IgD-negative memory B cell (primary cell): ENCODE measurements around the gene NOL12. TPM values are rescaled to one million over a fixed set of nuclear protein-coding genes. Genes with fewer than 3 reads are reported as not detected.

ENCODE experiments used
- H3K27ac Mint-ChIP-seq, 3 donors: one replicate each; pipeline ENCODE4 v1.8.0; 2020 to 2022; ENCODE audit warnings: mild to moderate bottlenecking in 3 of 3, mixed read lengths in 3 of 3, moderate library complexity in 1 of 3
- H3K27me3 Mint-ChIP-seq: one replicate; pipeline ENCODE4 v1.8.0; 2021; ENCODE audit warnings: mixed read lengths
- H3K36me3 Mint-ChIP-seq: one replicate; pipeline ENCODE4 v1.8.0; 2020; ENCODE audit warnings: mild to moderate bottlenecking, mixed read lengths
- H3K4me1 Mint-ChIP-seq, 3 donors: one replicate each; pipeline ENCODE4 v1.8.0; 2020 to 2022; ENCODE audit warnings: mixed read lengths in 3 of 3, mild to moderate bottlenecking in 1 of 3
- H3K4me3 Mint-ChIP-seq, 4 donors: one replicate each; pipeline ENCODE4 v1.8.0; 2020 to 2022; ENCODE audit warnings: mild to moderate bottlenecking in 4 of 4, mixed read lengths in 4 of 4, moderate library complexity in 3 of 4
- H3K9me3 Mint-ChIP-seq, 3 donors: one replicate each; pipeline ENCODE4 v1.8.0; 2020 to 2021; ENCODE audit warnings: mixed read lengths in 3 of 3, mild to moderate bottlenecking in 1 of 3
- polyA plus RNA-seq: library from polyadenylated mRNA; unstranded; fragments of 300-500 nt; fragmentation: Illumina TruSeq; gene quantifications from one replicate; pipeline ENCODE4 v1.2.3, GENCODE V29; 2021

Gene NOL12
- polyA plus RNA-seq, 1 donor from 2014 or later, result 47.0 TPM

- peaks cover 2% of the 10 kb centered on the region for H3K36me3 Mint-ChIP-seq
- no peak overlapping the region for H3K27ac Mint-ChIP-seq
- H3K27me3 Mint-ChIP-seq, result no peaks in the 10 kb centered on the region
- peak overlapping the region in 1 of 4 donors; percentile 65 for H3K4me3 Mint-ChIP-seq
- peaks cover 15 to 26% (median 25%) of the 10 kb centered on the region in 3 donors for H3K4me1 Mint-ChIP-seq
- no peaks in the 10 kb centered on the region for H3K9me3 Mint-ChIP-seq
Measured at GRCh38 chr22:37665487-37665886, 20.7 kb upstream of the NOL12 start.

- Mint-ChIP-seq H3K4me1 (peaks cover 8 to 17% (median 15%) of the 10 kb centered on the region in 3 donors), H3K36me3 (peaks cover 1% of the 10 kb centered on the region), H3K27ac (peak overlapping the region in 2 of 3 donors; percentile 28 to 53), H3K4me3 (no peak overlapping the region), H3K27me3 (no peaks in the 10 kb centered on the region), H3K9me3 (no peaks in the 10 kb centered on the region)
Measured at GRCh38 chr22:37669586-37669985, 16.6 kb upstream of the NOL12 start.

DNA sequence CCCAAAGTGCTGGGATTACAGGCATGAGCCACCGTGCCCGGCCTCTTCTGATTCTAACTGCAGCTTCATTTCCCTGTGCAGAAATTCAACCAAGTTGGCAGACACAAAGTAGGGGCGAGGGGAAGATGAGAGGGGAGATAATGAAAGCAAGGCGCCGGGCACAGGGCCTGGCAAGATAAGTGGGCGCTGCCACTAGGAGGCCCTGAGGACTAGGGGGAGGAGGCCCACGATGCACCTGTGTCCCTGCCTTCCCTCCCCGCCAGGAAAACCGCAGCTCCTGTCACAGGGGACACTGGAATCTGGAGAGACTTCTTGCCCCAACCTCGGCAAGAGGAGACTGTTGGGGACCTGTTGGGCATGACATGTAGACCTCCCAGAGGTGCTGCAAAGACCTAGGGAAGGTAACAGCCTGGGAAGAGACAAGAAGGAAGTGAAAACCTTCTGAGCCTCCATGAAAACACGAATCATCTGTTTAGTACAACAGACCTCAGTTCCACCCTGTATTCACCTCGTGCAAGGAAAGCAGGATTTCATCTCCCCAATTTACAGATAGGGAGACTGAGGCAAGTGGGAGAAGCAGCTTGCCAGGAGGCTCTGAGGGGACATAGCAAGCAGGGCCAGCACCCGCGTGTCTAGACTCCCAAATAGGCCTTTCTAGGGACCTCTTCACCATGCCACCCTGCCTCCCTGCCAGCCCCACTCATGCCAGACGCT lies 13.8 kb upstream of the NOL12 start:
- Mint-ChIP-seq H3K36me3 (peaks cover 1% of the 10 kb centered on the region), H3K27ac (peak overlapping the region; percentile 71 to 87 (median 80)), H3K27me3 (no peaks in the 10 kb centered on the region), H3K9me3 (no peaks in the 10 kb centered on the region), H3K4me1 (peaks cover 11 to 25% (median 22%) of the 10 kb centered on the region in 3 donors), H3K4me3 (peak overlapping the region in 3 of 4 donors; percentile 75 to 79 (median 75))

DNA sequence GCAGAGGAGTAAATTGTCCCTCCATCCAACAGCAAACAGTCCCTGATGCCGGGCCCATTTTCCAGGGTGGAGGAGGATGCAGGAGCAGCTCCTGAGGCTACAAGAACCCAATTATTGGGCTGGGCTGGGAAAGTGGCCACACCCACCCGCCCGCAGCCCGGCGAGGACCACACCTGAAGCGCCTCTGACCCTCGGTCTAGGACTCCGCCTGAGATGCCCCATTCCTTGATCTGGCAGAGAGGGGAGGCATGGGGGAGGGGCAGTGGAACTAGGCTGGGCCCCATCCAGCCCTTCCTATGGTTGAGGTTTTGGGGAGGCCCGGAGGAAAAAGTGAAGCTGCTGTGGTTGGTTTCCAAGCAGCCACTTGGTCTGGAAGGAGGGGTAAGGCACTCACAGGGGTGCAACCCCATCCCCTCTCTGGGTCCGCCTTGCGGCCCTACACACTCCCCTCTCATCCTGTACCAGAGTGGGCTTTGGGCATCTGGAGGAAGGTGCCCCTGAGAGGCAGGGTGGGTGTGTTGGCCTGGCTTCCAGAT lies 13.2 kb upstream of the NOL12 start:
- H3K9me3 Mint-ChIP-seq, result no peaks in the 10 kb centered on the region
- H3K36me3 Mint-ChIP-seq, result peaks cover 1% of the 10 kb centered on the region
- H3K27me3 Mint-ChIP-seq, result no peaks in the 10 kb centered on the region
- H3K4me3 Mint-ChIP-seq, result peak overlapping the region in 1 of 4 donors; percentile 75
- H3K4me1 Mint-ChIP-seq, result peaks cover 13 to 28% (median 22%) of the 10 kb centered on the region in 3 donors
- H3K27ac Mint-ChIP-seq, result peak overlapping the region; percentile 63 to 87 (median 71)

GRCh38 chr22:37674248-37674647 lies 11.9 kb upstream of the NOL12 start:
- Mint-ChIP-seq H3K27ac (peak overlapping the region; percentile 83 to 90 (median 88)), H3K4me1 (peaks cover 13 to 30% (median 22%) of the 10 kb centered on the region in 3 donors), H3K4me3 (peak overlapping the region; percentile 47 to 91 (median 73)), H3K27me3 (no peaks in the 10 kb centered on the region), H3K36me3 (peaks cover 1% of the 10 kb centered on the region), H3K9me3 (no peaks in the 10 kb centered on the region)

DNA sequence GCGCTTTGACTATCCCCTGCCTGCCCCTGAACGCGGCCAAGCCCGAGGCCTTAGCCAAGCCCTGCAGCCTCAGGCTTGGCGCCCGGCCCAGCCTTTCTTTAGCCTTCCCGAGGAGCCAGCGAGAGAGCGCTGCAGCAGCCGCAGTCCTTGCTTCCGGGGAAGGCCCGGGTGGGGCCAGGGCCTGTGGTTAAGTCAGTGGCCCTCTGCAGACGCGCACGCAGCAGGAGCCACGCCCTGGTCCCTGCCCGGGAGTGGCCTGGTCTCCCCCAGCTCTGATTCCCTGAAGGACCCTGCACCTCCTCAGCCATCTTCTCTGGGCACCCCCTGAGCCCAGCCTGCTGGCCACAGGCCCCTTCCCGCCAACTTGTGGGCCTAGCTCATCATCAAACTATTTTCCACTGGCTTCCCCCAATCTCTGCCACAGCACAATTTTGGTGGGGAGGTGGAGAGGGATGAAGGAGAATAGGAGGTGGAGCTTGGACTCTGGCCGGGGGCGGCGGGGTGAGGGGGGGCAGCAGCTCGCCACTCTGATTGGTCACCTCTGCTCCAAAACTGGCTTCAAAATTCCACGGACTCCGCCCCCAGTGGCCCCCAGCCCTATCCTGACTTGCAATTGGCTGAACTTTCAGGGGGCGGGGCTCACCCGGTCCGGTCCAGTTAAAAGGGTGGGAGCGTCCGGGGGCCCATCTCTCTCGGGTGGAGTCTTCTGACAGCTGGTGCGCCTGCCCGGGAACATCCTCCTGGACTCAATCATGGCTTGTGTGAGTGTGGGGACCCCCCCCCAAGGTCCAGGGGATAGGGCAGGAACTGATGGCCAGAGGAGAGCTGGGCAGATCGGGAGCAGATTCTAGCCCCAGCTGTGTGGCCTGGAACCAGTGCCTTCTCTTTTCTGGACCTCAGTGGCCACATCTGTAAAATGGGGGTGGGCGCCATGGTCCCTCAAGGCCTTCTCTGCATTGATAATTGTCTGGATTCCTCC lies 10.9 kb upstream of the NOL12 start, which contains the start of gene LGALS1:
TSS of gene LGALS1 (plus strand) at position 686 of the 979 bp plus-strand sequence. CDS start at position 753, 67 bp downstream.
- peaks cover 14 to 27% (median 18%) of the 10 kb centered on the region in 3 donors for H3K4me1 Mint-ChIP-seq
- H3K27ac Mint-ChIP-seq, result peak within 1 kb of the TSS; percentile 90 to 99 (median 95)
- H3K27me3 Mint-ChIP-seq, result no peaks in the 10 kb centered on the region
- peak within 1 kb of the TSS; percentile 91 to 97 (median 95) for H3K4me3 Mint-ChIP-seq
- no peaks in the 10 kb centered on the region for H3K9me3 Mint-ChIP-seq
- H3K36me3 Mint-ChIP-seq, result peaks cover 1% of the 10 kb centered on the region

DNA sequence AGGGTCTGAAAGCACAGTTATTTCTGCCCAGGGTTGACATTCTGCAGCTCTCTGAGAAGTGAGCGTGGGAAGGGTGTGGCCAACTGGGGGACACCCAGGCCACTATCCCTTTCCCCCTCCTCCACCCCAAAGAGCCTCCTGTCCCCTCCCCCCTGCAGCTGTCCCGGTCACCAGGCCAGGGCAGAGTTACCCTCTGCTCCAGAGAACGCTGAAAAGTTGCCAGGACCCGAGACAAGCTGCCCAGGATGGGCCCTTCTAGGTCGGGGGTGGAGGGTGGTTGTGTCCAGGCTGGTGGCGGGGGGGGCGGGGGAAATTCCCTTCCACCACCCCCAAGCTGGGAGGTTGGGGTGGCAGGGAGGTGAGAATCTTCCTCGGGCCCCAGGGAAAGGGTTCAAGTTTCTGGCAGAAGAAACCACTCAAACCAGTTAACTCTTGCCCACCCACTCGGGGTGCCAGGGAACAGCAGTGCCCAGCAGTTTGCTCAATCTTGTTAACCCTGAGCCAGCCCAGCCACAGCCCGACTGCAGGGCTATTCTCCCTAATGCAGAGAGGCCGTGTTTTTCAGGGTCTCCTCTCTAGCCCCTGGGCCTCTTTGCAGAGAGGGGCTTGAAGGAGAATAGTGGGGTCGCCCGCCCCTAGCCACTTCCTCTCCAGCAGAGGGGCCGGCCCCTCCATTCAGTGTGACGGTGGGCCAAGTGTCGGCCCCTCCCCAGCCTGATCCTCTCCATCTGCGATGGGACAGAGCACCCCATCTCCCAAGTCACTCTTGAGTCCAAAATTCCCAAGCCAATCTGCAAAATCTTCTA lies 10.0 kb upstream of the NOL12 start:
- Mint-ChIP-seq H3K36me3 (peaks cover 1% of the 10 kb centered on the region), H3K27me3 (no peaks in the 10 kb centered on the region), H3K27ac (peak overlapping the region; percentile 90 to 99 (median 95)), H3K9me3 (no peaks in the 10 kb centered on the region), H3K4me3 (peak overlapping the region; percentile 91 to 97 (median 95)), H3K4me1 (peaks cover 15 to 27% (median 18%) of the 10 kb centered on the region in 3 donors)

DNA sequence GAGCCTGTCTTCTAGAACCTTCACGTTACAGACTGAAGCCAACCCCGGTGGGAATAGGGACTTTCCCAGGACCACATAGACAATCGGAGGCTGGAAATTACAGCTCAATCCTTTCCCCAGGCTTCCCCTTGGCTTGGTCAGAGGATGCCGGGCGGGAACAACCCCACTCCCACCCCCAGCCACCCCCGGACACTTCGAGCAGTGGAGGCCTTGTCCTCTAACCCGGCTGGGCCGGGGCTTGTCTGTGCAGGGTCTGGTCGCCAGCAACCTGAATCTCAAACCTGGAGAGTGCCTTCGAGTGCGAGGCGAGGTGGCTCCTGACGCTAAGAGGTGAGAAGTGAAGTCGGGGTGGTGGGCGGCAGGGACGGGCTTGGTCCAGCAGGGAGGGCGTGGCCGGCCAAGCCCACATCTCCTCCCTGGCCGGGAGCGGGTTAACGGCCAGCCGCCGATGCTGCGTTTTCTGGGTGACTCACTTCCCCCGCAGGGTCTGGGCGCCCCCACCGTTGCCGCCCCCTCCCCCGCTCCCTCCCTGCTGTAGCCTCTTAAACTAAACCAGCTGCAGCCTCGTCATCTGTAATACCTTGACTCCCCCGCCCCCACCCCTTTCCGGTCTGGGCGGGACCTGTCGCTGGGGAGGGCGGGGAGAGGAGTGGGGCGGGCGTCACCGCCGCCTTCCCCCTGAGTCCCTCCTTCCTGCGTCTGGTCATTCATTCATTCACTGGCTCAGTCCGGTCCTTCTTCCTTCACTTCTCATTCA lies 9.2 kb upstream of the NOL12 start:
- peak overlapping the region; percentile 91 to 97 (median 95) for H3K4me3 Mint-ChIP-seq
- no peaks in the 10 kb centered on the region for H3K27me3 Mint-ChIP-seq
- H3K4me1 Mint-ChIP-seq, result peaks cover 18 to 32% (median 20%) of the 10 kb centered on the region in 3 donors
- H3K27ac Mint-ChIP-seq, result peak overlapping the region; percentile 90 to 99 (median 95)
- peaks cover 1% of the 10 kb centered on the region for H3K36me3 Mint-ChIP-seq
- no peaks in the 10 kb centered on the region for H3K9me3 Mint-ChIP-seq

DNA sequence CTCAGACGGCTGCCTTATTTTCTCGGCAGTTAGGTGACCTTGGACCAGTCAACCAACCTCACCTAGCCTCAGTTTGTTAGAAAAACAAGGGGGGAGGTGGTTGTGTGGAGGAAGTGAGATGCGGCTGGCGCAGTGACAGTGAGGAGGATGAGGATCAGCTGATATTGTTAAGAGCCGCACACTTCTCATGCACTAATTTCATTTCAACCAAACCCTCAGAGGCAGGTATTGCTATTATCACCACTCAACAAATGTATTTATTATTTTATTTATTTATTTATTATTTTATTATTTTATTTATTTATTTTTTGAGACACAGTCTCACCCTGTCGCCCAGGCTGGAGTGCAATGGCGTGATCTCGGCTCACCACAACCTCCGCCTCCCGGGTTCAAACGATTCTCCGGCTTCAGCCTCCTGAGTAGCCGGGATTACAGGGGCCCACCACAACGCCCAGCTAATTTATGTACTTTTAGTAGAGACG lies 8.6 kb upstream of the NOL12 start:
- H3K9me3 Mint-ChIP-seq, result no peaks in the 10 kb centered on the region
- peaks cover 11 to 26% (median 16%) of the 10 kb centered on the region in 3 donors for H3K4me1 Mint-ChIP-seq
- peaks cover 1% of the 10 kb centered on the region for H3K36me3 Mint-ChIP-seq
- no peaks in the 10 kb centered on the region for H3K27me3 Mint-ChIP-seq
- peak overlapping the region; percentile 91 to 97 (median 95) for H3K4me3 Mint-ChIP-seq
- peak overlapping the region; percentile 90 to 99 (median 95) for H3K27ac Mint-ChIP-seq

GRCh38 chr22:37678372-37678771 lies 7.8 kb upstream of the NOL12 start:
- no peaks in the 10 kb centered on the region for H3K27me3 Mint-ChIP-seq
- no peak overlapping the region for H3K4me3 Mint-ChIP-seq
- H3K4me1 Mint-ChIP-seq, result peaks cover 9 to 24% (median 14%) of the 10 kb centered on the region in 3 donors
- no peaks in the 10 kb centered on the region for H3K9me3 Mint-ChIP-seq
- H3K27ac Mint-ChIP-seq, result peak overlapping the region in 2 of 3 donors; percentile 85 to 90
- H3K36me3 Mint-ChIP-seq, result peaks cover 1% of the 10 kb centered on the region

- no peaks in the 10 kb centered on the region for H3K9me3 Mint-ChIP-seq
- H3K36me3 Mint-ChIP-seq, result no peaks in the 10 kb centered on the region
- no peaks in the 10 kb centered on the region for H3K27me3 Mint-ChIP-seq
- H3K4me3 Mint-ChIP-seq, result peak overlapping the region in 1 of 4 donors; percentile 49
- peaks cover 5 to 19% (median 14%) of the 10 kb centered on the region in 3 donors for H3K4me1 Mint-ChIP-seq
- H3K27ac Mint-ChIP-seq, result peak overlapping the region in 1 of 3 donors; percentile 83
Measured at GRCh38 chr22:37679670-37680069, 6.5 kb upstream of the NOL12 start.

DNA sequence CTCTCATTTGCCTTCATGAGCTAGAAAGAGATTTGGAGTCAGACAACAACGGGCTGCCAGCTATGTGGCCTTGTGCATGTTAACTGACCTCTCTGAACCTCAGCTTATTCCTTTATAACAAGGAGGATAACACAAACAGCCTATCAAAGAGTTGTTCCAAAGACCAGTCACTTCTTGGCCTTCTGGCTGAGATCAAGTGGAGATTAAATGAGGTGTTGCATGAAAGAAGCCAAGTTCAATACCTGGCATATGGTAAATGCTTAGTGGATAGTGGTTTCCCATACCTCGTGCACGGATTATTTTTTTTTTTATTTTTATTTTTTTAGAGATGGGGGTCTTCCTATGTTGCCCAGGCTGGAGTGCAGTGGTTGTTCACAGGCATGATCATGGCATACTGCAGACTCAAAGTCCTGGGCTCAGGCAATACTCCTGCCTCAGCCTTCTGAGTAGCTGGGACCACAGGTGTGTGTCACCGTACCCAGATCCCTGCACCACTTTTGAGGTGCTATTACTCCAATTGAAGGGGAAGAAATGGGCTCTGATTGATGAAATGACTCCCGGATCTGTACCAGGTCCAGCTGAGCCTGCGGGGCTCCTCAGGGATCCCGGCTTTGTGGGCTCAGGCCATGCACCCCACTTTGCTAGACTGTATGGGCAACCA lies 5.8 kb upstream of the NOL12 start:
- H3K4me3 Mint-ChIP-seq, result peak overlapping the region in 1 of 4 donors; percentile 52
- no peaks in the 10 kb centered on the region for H3K27me3 Mint-ChIP-seq
- peaks cover 9 to 20% (median 10%) of the 10 kb centered on the region in 3 donors for H3K4me1 Mint-ChIP-seq
- peak overlapping the region in 1 of 3 donors; percentile 83 for H3K27ac Mint-ChIP-seq
- no peaks in the 10 kb centered on the region for H3K9me3 Mint-ChIP-seq
- H3K36me3 Mint-ChIP-seq, result no peaks in the 10 kb centered on the region

GRCh38 chr22:37681001-37681424 lies 5.1 kb upstream of the NOL12 start:
- peak overlapping the region in 1 of 3 donors; percentile 57 for H3K27ac Mint-ChIP-seq
- no peaks in the 10 kb centered on the region for H3K27me3 Mint-ChIP-seq
- H3K4me1 Mint-ChIP-seq, result peaks cover 12 to 19% (median 13%) of the 10 kb centered on the region in 3 donors
- H3K36me3 Mint-ChIP-seq, result no peaks in the 10 kb centered on the region
- peak overlapping the region in 1 of 4 donors; percentile 52 for H3K4me3 Mint-ChIP-seq
- H3K9me3 Mint-ChIP-seq, result no peaks in the 10 kb centered on the region
